Adrenal gland (tissue), 5 donors: ENCODE results near the gene CLEC16A.

ENCODE experiments used
- CTCF ChIP-seq, 6 experiments: fragments of 450-650 bp in 4 of 6; fragments of 200-600 bp in 2 of 6; sonication (generic) in 1 of 6; IDR thresholded peaks; 1 replicate in 5 of 6; 2 replicates in 1 of 6; pipeline versions ENCODE4 v1.5.1 to v1.8.0; 2016 to 2021; ENCODE audit warnings: antibody characterized with exemption in 6 of 6, mild to moderate bottlenecking in 2 of 6, moderate library complexity in 1 of 6
- POLR2A ChIP-seq, 2 donors: fragments of 450-650 bp; IDR thresholded peaks; one replicate each; pipeline ENCODE4 v1.6.1; 2017; ENCODE audit warnings: antibody characterized with exemption in 2 of 2, mild to moderate bottlenecking in 2 of 2, moderate library complexity in 1 of 2
- donor health status: DM: no; HTN: no; CAD: no.

DNA sequence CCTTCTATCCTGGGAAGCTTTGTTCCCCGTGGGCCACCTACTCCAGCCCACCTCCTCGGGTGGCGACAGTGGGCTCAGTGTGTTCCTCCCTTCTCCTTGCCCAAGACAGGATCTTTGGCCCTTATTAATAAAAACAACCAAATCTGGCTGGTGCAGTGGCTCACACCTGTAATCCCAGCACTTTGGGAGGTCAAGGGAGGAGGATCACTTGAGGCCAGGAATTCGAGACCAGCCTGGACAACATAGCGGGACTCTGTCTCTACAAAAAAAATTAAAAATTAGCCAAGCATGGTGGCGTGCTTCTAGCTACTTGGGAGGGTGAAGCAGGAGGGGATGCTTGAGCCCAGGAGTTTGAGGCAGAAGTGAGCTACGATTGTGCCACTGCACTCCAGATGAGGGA is 269.4 kb downstream of the CLEC16A start:
- no peak for TF ChIP-seq CTCF (IDR thresholded peaks at IDR 0.05)
- TF ChIP-seq POLR2A (IDR thresholded peaks at IDR 0.05): no peak
